ENCODE data around the gene OR56A3.

DNA sequence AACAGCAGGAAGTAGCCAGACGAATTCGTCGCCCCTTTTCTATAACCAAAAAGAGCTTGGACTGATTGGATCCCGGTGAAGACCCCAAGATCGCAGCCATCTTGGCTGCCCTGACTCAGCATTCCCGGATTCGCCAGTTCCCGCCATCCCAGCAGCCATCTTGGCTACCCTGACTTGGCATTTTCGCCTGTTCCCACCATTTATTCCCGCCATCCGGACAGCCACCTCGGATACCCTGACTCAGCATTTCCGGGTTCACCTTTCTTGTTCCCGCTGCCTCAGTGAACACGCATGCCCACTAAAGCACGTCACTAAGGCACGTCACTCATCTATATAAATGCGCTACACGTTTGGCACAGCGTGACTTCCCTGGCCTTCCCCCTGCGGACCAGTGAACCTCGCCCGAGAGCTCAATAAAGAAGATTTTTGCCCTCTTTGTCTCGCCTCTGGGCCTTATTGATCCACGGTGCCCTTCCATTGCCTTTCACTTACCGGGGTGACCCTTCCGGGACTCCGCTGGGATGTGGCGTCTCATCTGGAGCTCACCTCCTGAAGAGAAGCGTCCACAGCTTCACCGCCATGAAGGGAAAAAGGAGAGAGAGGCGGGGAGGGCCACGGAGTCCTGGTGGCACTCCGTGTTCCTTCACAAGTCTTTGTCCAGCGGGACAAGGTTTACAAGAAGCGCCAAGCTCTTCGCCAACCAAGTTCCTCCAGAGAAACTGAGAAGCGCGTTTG is 4.0 kb upstream of the OR56A3 start:
- TF ChIP-seq, protein P1, sequence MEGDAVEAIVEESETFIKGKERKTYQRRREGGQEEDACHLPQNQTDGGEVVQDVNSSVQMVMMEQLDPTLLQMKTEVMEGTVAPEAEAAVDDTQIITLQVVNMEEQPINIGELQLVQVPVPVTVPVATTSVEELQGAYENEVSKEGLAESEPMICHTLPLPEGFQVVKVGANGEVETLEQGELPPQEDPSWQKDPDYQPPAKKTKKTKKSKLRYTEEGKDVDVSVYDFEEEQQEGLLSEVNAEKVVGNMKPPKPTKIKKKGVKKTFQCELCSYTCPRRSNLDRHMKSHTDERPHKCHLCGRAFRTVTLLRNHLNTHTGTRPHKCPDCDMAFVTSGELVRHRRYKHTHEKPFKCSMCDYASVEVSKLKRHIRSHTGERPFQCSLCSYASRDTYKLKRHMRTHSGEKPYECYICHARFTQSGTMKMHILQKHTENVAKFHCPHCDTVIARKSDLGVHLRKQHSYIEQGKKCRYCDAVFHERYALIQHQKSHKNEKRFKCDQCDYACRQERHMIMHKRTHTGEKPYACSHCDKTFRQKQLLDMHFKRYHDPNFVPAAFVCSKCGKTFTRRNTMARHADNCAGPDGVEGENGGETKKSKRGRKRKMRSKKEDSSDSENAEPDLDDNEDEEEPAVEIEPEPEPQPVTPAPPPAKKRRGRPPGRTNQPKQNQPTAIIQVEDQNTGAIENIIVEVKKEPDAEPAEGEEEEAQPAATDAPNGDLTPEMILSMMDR (conservative IDR thresholded peaks at IDR 0.05 in 1 of 2, IDR thresholded peaks at IDR 0.05 in 1 of 2; ENCODE audit: extremely low read depth in 1 of 2, insufficient read depth in 1 of 2, low read depth in 1 of 2, low read length in 2 of 2): no peak
- TF ChIP-seq EZH2 (IDR thresholded peaks at IDR 0.05; ENCODE audit: borderline replicate concordance, low read length): no peak

Measured in mammary epithelial cell (primary cell).